ENCODE results near the gene SLC16A3. TPM values are rescaled to one million over a fixed set of nuclear protein-coding genes. Genes with fewer than 3 reads are reported as not detected.

SLC16A3 gene
- total and polyA plus RNA-seq, 9 of the 15 experiments (the other 6 are each of a cell fraction or from before 2014, with no cell fraction given), result 0.11 to 5.4 (median 1.2) TPM; not detected in 2

GRCh38 chr17:82241926-82242697 is 13.3 kb downstream of the SLC16A3 start (continued):
- TF ChIP-seq RNF2 (IDR thresholded peaks at IDR 0.05), result no peak
- TF ChIP-seq TFE3 (CRISPR knock-in tag; IDR thresholded peaks at IDR 0.05), result no peak
- TF ChIP-seq DDX20 (tag; IDR thresholded peaks at IDR 0.05; ENCODE audit: low read depth), result no peak
- no peak for TF ChIP-seq CBX1 (IDR thresholded peaks at IDR 0.05; ENCODE audit: low read depth)
- no peak for TF ChIP-seq ATF3 (IDR thresholded peaks at IDR 0.05)
- no peak for TF ChIP-seq ATF3 (CRISPR knock-in tag; conservative IDR thresholded peaks at IDR 0.05)
- TF ChIP-seq NFIX (CRISPR knock-in tag; IDR thresholded peaks at IDR 0.05; ENCODE audit: low read depth), result no peak
- TF ChIP-seq ARHGAP35 (IDR thresholded peaks at IDR 0.05; ENCODE audit: partially characterized antibody), result no peak
- TF ChIP-seq ELF1 (tag; IDR thresholded peaks at IDR 0.05), result no peak
- TF ChIP-seq ETS2 (tag; IDR thresholded peaks at IDR 0.05; ENCODE audit: borderline replicate concordance, poor library complexity, severe bottlenecking), result no peak
- TF ChIP-seq ATF7 (IDR thresholded peaks at IDR 0.05), result no peak
- no peak for TF ChIP-seq ZNF639 (CRISPR knock-in tag; conservative IDR thresholded peaks at IDR 0.05 in 1 of 2, IDR thresholded peaks at IDR 0.05 in 1 of 2)
- TF ChIP-seq POLR2G (IDR thresholded peaks at IDR 0.05; ENCODE audit: low read depth, low read length), result peak; percentile 57
- TF ChIP-seq ZNF592 (IDR thresholded peaks at IDR 0.05), result peak; percentile 72
- TF ChIP-seq MNT (conservative IDR thresholded peaks at IDR 0.05), result 0 out of 4 replicates have a peak, but pooled peaks of 1 of the 2 experiments have one; percentile 22
- no peak for TF ChIP-seq FOSL1 (tag; conservative IDR thresholded peaks at IDR 0.05)
- no peak for TF ChIP-seq TCFL5 (CRISPR knock-in tag; conservative IDR thresholded peaks at IDR 0.05)
